GM19395 (cell line): ENCODE measurements around the gene C20orf204.

ENCODE experiments used
- ATAC-seq: cut with Tn5 transposase; IDR thresholded peaks from one replicate; pipeline ENCODE4 v1.9.1; 2021; ENCODE audit warnings: mild to moderate bottlenecking, moderate library complexity; ENCODE audit not compliant: unreplicated experiment

C20orf204 gene

DNA sequence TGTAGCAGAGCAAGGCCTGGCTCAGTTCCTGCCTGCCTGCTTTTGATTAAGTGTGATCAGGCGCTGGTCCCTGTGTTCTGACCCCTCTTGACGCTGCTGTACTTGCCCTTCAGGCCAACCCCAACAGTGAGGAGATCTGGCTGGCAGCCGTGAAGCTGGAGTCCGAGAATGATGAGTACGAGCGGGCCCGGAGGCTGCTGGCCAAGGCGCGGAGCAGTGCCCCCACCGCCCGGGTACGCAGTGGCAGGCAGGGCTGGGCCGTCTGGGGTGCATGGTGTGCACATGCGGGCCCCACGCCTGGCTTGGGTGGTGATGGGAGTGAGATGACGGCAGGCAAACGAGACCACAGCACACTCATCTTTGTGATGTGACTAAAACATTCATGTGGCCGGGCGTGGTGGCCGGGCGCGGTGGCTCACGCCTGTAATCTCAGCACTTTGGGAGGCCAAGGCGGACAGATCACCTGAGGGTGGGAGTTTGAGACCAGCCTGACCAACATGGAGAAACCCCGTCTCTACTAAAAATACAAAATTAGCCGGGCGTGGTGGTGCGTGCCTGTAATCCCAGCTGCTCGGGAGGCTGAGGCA, 10.1 kb upstream of the C20orf204 start:
- ATAC-seq: no peak

DNA sequence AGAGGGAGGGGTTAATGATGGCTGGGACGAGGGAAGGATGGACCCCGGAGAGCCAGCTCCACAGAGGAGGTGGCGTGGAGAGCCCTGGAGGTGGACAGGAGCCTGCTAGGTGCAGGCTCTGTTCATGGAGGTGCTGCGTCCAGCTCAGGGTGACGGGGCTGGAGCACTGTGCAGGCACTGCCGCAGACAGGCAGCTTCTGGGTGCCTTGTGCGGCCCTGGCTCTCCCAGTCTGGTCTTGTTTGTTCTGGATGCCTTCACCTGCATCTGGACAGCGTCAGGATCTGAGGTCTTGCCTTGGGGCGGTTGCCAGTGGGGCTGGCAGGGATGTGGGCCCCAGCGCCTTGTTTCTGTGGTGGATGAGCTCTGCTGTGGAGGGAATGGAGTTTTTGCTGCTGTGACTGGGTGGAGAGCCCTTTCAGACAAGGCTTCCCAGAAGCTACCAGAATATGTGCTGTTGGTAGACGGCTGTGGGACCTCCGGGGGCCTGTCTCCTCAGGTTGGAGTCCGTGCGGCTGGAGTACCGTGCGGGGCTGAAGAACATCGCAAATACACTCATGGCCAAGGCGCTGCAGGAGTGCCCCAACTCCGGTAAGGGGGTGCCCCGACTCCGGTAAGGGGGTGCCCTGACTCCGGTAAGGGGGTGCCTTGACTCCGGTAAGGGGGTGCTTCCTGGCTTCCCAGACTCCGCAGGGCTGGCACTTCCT, 7.8 kb upstream of the C20orf204 start:
- no peak for ATAC-seq

DNA sequence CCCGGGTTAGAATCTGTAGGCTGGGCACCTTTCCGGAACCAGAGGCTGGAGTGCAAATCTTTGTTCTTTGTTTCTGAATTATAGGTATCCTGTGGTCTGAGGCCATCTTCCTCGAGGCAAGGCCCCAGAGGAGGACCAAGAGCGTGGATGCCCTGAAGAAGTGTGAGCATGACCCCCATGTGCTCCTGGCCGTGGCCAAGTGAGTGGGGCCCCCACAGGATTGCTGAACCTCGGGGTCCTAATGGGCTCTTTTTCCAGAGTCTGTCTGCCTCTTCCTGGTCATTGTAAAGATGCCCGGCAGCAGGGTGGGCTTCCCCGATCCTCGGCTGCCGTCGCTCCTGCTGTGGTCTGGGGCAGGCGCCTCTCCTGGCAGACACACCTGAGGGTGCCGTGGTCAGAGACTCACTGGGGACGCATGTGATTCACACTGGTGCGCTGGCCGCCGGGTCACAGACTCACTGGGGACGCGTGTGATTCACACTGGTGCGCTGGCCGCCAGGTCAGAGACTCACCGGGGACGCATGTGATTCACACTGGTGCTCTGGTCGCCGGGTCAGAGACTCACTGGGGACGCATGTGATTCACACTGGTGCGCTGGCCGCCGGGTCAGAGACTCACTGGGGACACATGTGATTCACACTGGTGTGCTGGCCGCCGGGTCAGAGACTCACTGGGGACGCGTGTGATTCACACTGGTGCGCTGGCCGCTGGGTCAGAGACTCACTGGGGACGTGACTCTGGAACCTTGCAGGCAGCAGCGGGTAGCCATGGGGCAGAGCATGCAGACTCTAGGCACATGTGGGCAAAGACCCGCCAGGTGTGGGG, 6.5 kb upstream of the C20orf204 start:
- no peak for ATAC-seq

DNA sequence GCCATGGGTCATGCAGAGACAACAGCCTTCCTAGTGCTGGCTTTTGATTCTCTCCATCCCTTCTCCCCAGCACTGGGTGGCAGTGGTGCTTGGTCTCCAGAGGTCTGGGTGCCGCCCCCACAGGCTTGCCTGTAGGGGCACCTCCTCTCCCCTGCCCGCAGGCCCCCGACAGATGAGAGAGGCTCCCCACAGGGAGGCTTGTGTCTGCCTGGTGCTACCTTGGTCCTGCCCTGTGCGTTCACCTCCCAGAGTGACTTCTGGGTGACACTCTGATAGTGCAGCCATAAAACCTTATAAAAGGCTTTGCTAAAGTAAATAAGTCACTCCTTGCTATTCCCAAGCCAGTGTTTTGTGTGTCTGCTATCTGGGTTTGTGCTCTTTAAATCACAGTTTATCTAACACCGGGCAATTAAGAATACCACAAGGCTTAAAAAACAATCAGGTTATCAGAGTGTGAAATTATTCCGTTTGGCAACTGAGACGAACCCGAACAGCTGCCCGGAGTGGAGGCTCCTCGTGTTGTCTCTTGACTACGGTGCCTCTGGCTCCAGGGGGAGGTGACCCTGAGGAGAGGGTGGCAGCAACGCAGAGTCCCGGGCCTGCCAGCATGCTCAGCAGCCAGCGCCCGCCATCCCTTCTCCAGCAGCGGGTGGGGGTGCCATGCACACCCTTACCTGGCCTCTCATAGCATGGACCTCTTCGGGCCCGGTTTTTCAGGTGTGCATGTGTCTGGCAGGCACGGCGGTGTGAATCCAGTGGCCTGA, 5.4 kb upstream of the C20orf204 start:
- ATAC-seq: no peak

DNA sequence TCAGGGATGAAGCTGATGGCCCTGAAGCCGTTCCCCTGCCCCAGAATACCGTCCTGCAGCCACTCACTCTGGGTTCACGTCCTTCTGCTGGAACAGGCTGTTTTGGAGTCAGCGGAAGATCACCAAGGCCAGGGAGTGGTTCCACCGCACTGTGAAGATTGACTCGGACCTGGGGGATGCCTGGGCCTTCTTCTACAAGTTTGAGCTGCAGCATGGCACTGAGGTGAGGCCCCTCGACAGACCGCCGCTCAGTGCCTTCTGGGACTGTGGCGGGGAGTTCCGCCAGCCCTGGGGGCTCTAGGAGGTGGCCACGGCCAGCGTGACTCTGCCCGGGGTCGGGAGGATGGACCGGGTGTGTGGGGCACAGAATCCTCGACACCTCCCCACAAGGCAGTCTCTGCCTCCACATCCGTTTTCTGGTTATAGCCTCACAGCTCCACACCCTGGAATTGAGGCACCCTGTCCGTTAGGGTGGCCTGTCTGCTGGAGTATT, 4.1 kb upstream of the C20orf204 start:
- ATAC-seq: no peak

DNA sequence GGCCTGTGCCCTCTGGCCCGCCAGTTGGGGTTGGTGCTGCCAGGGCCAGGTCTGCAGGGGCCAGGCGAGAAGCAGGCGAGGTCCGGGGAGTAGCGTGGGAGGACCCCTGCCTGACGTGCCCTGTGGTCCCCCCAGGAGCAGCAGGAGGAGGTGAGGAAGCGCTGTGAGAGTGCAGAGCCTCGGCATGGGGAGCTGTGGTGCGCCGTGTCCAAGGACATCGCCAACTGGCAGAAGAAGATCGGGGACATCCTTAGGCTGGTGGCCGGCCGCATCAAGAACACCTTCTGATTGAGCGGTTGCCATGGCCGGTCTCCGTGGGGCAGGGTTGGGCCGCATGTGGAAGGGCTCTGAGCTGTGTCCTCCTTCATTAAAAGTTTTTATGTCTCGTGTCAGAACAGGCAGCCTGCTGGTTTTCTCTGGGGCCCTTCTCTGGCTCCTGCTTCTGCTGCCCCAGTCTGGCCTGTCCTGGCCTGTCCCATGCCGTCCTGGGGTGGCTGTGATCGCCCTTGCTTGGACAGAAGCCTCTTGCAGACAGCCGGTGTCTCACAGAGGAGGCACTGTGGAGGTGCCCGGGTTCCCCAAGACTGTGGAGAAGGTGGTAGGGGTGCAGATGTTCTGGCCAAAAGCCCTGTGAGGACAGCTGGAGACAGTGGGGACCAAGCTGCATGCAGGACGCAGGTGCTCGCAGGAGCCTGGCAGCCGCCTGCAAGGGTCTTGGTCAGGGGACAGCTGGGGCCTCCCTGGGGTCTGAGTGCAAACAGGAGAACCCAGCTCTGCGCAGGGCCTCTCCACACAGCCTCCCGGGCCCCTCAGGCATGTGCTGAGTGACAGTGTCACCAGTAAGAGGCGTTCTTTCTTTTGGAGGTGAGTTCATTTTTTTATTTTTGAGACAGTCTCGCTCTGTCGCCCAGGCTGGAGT, 3.0 kb upstream of the C20orf204 start:
- no peak for ATAC-seq

DNA sequence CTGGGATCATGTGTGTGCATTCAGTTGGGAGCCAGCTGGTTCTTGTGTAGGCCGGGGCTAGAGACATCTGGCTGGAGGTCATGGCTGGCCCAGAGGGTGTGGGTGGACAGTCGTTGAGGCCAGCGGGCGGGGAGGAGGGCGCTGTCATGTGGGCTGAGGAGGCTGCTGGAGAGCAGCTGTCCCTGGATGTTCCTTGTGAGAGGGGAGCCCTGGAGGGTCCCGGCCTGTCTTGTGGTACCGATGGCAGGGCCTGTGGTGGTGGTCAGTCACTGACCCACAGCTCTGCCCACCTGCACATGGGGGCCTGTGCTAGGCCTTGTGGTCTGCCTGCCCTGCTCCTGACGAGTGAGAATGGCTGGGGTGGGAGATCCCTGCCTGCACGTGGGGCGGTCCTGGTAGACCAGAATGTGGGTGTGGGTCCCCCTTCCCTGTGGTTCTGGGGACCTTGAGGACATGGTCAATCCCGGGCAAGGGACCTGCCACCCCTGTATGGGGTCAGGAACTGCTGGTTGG, 1.9 kb upstream of the C20orf204 start:
- ATAC-seq: no peak

DNA sequence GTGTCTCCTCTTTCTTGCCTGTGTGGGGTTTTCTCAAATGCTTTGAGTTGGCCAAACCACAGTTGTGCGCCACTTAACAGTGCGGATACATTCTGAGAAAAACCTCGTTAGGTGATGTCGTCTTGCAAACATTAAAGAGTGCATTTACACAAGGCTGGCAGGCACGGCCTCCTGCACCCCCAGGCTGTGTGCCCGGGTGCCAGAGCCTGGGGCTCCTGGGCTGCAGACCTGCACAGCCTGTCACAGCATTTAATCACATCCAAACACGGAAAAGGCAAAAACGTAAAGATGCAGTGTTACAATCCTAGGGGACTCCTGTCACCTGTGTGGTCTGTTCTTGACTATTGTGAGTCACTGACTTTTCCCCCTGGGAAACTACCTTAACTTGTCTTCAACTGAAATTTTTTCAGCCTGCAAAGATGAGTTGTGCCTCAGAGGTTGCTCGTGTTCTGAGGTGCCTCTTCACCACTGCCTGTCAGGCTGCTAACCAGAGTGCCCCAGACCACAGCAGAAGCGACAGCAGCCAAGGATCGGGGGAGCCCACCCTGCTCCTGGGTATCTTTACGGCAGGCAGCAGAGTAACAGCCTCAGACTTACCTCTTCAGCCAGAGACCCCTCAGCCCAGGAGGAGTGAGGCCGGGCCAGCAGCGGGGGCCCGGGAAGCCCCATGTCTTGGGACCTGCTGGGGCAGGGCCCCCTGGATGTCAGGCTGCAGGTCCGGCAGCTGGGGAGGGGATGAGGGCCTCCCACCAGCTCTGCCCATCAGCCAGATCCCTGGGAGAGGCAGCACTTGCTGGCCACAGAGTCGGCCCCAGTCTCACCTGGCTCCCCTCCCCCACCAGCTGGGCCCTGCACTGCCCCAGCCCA, 683 bp upstream of the C20orf204 start:
- ATAC-seq: no peak

GRCh38 chr20:64036346-64037198, 590 bp downstream of the C20orf204 start:
- no peak for ATAC-seq

GRCh38 chr20:64037199-64037497, 1.2 kb downstream of the C20orf204 start:
- ATAC-seq: no peak

DNA sequence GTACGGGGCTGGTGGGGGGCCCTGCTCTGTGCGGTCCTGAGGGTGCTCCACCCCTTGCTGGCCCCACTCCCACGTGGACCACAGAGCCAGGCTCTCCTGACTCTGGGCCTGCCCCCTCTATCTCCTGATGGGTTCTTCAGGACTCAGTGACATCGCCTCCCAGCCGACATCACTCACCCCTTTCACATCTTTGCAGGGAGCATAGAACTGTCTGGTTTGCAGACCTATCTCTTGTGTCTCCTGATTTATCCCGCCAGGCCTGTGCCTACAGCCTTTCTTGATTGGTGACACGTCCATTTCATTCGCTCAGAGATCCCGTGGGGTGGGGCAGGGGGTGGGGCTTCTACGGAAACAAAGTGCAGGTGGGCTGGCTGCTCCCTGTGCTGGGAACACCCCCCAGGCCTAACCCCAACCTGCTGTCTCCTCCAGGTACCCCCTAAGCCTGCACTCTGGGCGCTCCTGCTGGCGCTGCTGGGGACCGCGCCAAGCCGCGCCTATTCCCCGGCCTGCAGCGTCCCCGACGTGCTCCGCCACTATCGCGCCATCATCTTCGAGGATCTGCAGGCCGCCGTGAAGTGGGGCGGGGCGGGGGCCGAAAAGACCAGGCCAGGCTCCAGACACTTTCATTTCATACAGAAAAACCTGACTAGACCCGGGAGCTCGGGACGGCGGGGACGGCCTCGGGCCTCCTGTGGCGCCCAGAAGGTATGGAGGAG, 1.7 kb downstream of the C20orf204 start:
- no peak for ATAC-seq

DNA sequence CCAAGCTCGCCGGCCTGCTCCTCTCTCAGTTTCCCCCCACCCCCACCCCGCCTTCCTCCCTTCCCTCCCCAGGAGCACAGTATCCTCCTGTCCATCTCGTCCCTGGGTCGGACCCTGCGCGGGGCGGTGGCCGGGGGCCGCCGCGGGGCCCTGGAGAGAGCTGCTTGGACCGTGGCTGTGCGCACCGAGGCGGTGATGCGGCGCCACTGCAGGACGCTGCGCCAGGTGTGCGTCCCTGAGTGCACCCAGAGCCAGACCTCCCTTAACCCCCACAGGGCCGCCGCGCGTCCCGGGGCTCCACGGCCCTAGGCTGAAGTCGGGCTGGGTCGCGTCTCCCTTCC, 2.2 kb downstream of the C20orf204 start:
- ATAC-seq: peak; percentile 21

DNA sequence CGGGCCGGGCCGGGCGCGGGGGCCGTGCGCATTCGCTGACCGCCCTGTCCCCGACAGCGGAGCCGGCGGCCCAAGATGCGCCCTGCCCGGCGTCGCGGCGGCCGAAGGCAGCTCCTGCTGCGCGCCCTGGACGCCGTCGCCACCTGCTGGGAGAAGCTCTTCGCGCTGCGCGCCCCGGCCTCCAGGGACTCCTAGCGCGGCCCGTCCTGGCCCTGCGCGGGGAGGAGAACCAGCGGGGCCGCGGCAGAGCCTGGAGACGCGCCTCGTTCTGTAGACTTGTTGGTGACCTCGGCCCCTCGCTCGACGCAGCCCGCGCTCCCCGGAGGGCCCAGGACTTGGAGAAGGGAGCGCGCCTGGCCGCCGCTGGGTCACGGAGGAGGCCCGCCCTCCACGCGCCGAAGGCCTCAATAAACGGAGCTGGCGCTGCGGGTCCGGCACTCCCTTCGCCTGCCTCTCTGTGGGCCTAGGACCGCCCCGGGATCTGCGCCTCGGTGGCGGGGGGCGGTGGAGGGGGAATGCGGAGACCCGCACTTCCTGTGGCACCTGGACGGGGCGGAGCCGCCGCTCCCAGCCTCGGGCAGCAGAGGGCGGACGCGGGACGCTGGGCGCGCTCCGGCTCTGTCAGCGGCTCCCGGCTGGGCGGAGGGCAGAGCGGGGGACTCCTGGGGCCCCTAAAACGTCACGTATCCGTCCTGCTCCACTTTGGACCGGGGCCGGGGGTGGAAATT, 2.7 kb downstream of the C20orf204 start:
- peak; percentile 57 for ATAC-seq

GRCh38 chr20:64039293-64040160, 3.5 kb downstream of the C20orf204 start:
- no peak for ATAC-seq

DNA sequence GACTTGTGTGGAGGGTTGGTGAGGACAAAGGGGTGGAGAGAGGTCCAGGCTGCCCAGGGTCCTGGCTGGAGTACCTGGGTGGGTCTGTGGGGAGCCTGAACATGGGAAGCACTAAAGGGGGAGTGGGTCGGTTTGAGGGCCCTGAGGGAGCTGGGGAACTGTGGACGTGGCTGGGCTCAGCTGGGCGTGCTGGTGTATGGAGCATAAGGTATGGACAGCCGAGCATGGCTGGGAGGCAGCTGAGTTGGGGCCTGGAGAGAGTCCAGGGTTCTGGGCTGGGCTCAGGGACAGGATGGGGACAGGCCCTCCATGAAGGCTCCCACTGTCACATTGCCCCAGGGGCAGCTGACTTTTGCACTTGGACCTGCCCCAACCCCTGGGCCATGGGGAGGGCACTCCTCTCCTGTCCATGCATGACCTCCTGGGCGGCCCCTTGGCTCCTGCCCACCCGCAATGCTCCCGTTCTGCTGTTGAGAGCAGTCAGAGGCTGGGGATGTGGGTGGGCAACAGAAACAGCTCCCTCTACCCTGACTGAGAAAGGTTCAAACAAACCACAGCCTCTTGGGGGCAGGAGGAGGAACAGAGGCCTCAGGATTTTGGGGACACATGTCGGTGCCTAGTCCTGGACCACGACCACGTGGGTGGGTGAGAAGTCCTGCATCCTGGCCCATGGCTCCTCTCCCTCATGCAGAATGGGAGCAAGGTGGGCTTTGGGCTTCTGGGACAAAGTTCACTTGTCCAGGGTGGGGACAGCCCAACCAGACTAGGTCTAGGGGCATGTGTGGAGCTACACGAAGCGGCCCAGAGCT, 4.5 kb downstream of the C20orf204 start:
- no peak for ATAC-seq
